Effector memory CD8-positive, alpha-beta T cell (primary cell): ENCODE measurements around the gene SRSF2.
"Not testable (repeated sequence)": the region's sequence is repeated elsewhere in the genome, so short reads cannot be mapped to it uniquely, and the experiment has no call there.

Experiments used
- ATAC-seq: fragments of 150-1000 bp; cut with Tn5 transposase; replicated peaks from 2 replicates; pipeline ENCODE4 v1.10.0; 2021; ENCODE audit warnings: mild to moderate bottlenecking, moderate library complexity
- DNase-seq, 3 experiments: peaks; one replicate each; pipeline ENCODE4 v3.0.0; 2021
- H3K27ac Mint-ChIP-seq, 2 donors: one replicate each; pipeline ENCODE4 v1.8.0; 2022; ENCODE audit warnings: mild to moderate bottlenecking in 2 of 2, mixed read lengths in 2 of 2, moderate library complexity in 2 of 2
- H3K27me3 Mint-ChIP-seq, 2 donors: one replicate each; pipeline ENCODE4 v1.8.0; 2022; ENCODE audit warnings: mixed read lengths in 2 of 2
- H3K36me3 Mint-ChIP-seq: one replicate; pipeline ENCODE4 v1.8.0; 2022; ENCODE audit warnings: mild to moderate bottlenecking, moderate library complexity, mixed read lengths; ENCODE audit not compliant: insufficient read depth
- H3K4me1 Mint-ChIP-seq, 2 donors: one replicate each; pipeline ENCODE4 v1.8.0; 2022; ENCODE audit warnings: low read depth in 2 of 2, mixed read lengths in 2 of 2
- H3K4me3 Mint-ChIP-seq, 2 donors: one replicate each; pipeline ENCODE4 v1.8.0; 2022; ENCODE audit warnings: mild to moderate bottlenecking in 2 of 2, mixed read lengths in 2 of 2, moderate library complexity in 2 of 2
- H3K9me3 Mint-ChIP-seq, 2 donors: one replicate each; pipeline ENCODE4 v1.8.0; 2022; ENCODE audit warnings: mixed read lengths in 2 of 2

Gene SRSF2

DNA sequence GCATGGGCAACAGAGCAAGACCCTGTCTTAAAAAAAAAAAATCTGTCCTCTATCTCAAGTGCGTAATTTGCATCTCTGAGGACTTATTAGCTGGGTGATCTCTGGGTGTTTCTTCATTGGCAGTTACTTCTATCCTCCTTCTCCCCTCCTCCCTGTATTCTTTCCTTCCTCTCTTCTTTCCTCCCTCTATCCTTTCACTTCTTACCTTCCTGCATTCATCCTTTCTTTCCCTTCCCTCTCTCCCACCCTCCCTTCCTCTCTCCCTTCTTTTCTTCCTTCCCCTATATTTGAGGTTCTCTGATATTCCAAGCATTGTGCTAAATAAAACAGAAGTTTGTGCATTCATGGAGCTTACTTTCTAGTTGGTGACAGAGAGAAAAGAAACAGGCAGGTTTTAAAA lies 11.5 kb upstream of the SRSF2 start:
- DNase-seq (no peak), ATAC-seq (no peak)
- peak overlapping the region in 1 of 2 donors; percentile 62 for H3K27ac Mint-ChIP-seq
- H3K4me3 Mint-ChIP-seq: no peak overlapping the region
- peaks cover 32% of the 10 kb centered on the region for H3K36me3 Mint-ChIP-seq
- H3K27me3 Mint-ChIP-seq: no peaks in the 10 kb centered on the region
- H3K9me3 Mint-ChIP-seq: no peaks in the 10 kb centered on the region
- H3K4me1 Mint-ChIP-seq: peaks cover 10 to 17% of the 10 kb centered on the region in 2 donors

DNA sequence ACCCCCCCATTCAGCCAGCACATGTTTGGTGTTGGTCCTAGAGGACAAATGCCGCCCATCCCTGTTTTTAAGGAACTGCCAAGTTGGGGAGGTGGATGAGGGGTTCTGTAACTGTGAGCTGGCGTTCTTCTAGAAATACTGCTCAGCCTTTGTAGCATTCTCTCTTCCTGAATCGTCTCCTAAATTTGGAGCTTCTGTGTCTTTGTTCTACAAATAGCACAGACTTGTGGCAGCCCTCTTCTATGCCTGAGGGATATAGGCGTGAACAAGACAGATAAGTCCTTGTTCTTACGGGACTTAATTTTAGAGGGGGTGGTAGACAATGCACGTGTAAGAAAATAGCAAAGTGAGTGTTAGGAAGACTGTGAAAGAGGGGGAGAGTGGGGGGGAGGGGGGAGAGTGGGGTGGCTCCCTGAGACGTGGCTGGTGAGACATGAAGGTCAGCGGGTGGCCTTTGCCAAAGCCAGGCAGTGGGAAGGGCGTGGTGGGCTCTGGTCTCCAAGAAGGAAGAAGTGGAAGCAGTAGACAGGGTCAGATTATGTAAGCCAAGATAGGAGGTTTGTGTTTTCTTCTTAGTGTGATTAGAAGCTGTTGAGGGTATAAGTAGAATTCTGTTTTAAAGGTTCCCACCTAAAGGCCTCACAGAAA lies 10.7 kb upstream of the SRSF2 start:
- no peak for DNase-seq
- Mint-ChIP-seq H3K27me3 (no peaks in the 10 kb centered on the region), H3K27ac (peak overlapping the region in 1 of 2 donors; percentile 62), H3K9me3 (no peaks in the 10 kb centered on the region), H3K4me1 (peaks cover 2 to 9% of the 10 kb centered on the region in 2 donors), H3K36me3 (peaks cover 35% of the 10 kb centered on the region), H3K4me3 (no peak overlapping the region)
- ATAC-seq: no peak

DNA sequence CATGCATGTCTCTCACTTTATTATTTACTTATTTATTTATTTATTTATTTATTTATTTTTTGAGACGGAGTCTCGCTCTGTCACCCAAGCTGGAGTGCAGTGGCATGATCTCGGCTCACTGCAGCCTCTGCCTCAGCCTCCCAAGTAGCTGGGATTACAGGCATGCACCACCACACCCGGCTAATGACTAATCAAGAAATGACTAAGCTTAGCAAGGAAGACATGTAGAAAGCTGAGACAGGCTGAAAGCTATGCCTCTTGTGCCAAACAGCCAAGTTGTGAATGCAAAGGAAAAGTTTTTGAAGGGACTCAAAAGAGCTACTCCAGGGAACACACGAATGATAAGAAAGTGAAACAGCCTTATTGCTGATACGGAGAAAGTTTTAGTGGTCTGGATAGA lies 8.7 kb upstream of the SRSF2 start:
- H3K9me3 Mint-ChIP-seq, H3K27ac Mint-ChIP-seq, H3K27me3 Mint-ChIP-seq, H3K4me1 Mint-ChIP-seq, H3K4me3 Mint-ChIP-seq, ATAC-seq, DNase-seq: not testable (repeated sequence)
- peaks cover 51% of the 10 kb centered on the region for H3K36me3 Mint-ChIP-seq

DNA sequence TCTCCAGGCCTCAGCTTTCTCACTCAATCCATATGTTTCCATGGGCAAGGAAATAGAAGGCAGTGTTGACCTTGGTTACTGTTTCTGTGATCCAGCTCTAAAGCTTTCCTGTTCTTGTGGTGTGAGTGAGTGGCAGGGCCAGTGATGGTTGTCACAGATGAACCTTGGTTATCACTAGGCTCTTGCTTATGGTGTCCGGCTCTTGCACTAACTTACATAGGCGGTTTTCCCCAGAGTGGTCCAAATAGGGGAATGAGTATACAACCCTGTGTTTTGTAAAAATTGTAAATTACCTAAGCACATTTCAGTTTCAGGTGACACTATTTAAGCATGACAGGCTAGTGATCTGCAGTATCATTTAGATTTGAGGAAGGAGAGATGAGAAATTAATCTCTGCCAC lies 7.6 kb upstream of the SRSF2 start:
- Mint-ChIP-seq H3K4me1 (peaks cover 0 to 3% of the 10 kb centered on the region in 2 donors), H3K27me3 (no peaks in the 10 kb centered on the region), H3K9me3 (no peaks in the 10 kb centered on the region), H3K4me3 (no peak overlapping the region), H3K36me3 (peaks cover 48% of the 10 kb centered on the region), H3K27ac (no peak overlapping the region)
- ATAC-seq (no peak), DNase-seq (no peak)

DNA sequence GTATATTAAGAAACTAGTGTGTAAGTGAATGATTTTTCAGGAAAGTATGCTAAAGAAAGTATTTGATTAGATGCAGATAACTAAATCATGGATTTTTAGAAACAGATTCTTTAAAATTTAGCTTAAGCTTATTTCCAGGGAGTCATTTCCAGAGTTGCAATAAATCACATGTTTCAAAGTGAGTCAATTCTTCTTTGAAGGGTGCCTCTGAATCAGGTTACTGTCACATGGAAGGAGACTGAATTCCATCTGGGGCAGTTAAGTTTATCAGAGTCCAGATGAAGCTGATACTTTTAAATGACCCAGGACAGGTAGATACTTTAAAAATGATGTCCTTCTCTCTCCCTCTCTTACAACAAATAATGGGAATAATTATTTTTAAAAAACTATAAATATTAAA lies 5.8 kb upstream of the SRSF2 start:
- no peaks in the 10 kb centered on the region for H3K27me3 Mint-ChIP-seq
- ATAC-seq (no peak), DNase-seq (no peak)
- no peak overlapping the region for H3K27ac Mint-ChIP-seq
- H3K4me3 Mint-ChIP-seq: no peak overlapping the region
- peaks cover 37% of the 10 kb centered on the region for H3K36me3 Mint-ChIP-seq
- no peaks in the 10 kb centered on the region for H3K9me3 Mint-ChIP-seq
- peaks cover 11 to 13% of the 10 kb centered on the region in 2 donors for H3K4me1 Mint-ChIP-seq

DNA sequence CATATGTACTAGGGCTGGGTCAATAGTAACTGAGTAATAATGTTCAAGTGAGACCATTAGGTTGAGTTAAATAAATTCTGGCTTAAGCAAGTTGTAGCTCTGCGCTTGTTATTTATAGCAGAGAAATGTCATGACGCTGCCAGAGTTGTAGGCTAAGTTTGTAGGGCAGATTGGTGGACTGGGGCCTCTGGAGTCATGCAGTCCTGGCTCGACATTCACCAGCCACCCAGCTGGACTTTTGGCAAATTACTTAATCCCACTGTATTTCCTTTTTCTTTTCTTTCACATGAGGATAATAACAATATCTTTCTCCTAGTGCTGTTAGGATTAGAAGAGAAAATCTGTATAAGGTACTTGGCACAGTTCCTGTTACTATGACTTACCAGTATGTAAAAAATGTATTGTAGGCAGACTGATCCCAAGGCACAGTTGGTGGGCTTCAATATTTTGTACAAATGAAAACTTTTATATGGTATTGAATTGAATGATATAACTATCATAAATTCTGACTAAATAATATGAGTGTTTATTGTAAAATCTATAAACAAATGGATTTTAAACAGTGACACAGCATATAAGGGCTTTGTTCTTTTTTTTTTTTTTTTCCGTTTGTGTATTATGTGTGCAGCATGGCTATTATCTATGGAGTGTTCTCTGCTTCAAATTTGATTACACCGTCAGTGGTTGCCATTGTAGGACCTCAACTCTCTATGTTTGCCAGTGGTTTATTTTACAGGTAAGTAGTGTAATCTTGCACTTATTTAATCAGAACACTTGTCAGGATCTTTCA lies 3.4 kb upstream of the SRSF2 start:
- Mint-ChIP-seq H3K9me3 (no peaks in the 10 kb centered on the region), H3K4me3 (no peak overlapping the region), H3K27ac (no peak overlapping the region), H3K27me3 (no peaks in the 10 kb centered on the region), H3K4me1 (peaks cover 17 to 21% of the 10 kb centered on the region in 2 donors), H3K36me3 (peaks cover 57% of the 10 kb centered on the region)
- no peak for DNase-seq
- no peak for ATAC-seq

DNA sequence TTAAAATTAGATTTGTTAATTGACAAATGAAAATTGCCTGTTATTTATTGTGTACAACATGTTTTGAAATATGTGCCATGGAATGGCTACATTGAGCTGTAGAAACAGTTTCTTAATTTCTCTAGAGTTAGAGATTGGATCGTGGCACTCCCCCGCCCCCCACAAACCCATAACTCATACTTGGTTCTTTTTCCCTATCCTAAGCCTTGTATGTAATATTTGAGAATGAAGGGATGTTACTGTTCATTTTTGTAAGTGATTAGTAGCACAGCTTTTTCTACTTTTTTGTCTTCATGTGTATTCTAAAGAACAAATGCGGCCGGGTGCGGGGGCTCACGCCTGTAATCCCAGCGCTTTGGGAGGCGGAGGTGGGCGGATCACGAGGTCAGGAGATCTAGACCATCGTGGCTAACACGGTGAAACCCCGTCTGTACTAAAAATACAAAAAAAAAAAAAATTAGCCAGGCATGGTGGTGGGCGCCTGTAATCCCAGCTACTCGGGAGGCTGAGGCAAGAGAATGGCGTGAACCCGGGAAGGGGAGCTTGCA lies 2.5 kb upstream of the SRSF2 start:
- not testable (repeated sequence) for ATAC-seq, H3K4me3 Mint-ChIP-seq
- H3K36me3 Mint-ChIP-seq: peaks cover 66% of the 10 kb centered on the region

DNA sequence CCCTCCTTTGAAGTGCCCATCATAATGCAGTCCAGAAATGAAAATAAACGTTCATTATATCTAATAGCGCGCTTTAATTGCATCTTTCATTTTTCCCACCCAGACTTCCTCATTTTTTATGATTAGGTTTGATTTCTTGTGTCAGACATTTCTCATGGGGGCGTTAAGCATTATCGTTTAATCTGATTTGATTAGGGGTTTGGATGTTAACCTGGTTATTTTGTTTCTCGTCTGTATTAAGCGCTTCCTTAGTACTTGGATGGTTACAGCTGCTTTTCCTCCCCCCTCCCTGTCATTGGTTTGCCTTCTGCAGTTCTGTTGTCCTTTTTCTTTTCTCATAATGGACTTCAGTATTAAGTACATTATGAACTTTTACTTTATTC lies 1.3 kb upstream of the SRSF2 start:
- Mint-ChIP-seq H3K27ac (peak overlapping the region; percentile 98 to 99), H3K36me3 (peaks cover 73% of the 10 kb centered on the region), H3K27me3 (no peaks in the 10 kb centered on the region), H3K9me3 (no peaks in the 10 kb centered on the region), H3K4me3 (peak overlapping the region; percentile 96 to 97), H3K4me1 (peaks cover 36 to 39% of the 10 kb centered on the region in 2 donors)
- ATAC-seq (no peak), DNase-seq (no peak)

More for the DNA sequence above, 2.5 kb upstream of the SRSF2 start:
- not testable (repeated sequence) for H3K9me3 Mint-ChIP-seq, H3K27ac Mint-ChIP-seq, H3K27me3 Mint-ChIP-seq, DNase-seq
- peaks cover 24 to 27% of the 10 kb centered on the region in 2 donors for H3K4me1 Mint-ChIP-seq

DNA sequence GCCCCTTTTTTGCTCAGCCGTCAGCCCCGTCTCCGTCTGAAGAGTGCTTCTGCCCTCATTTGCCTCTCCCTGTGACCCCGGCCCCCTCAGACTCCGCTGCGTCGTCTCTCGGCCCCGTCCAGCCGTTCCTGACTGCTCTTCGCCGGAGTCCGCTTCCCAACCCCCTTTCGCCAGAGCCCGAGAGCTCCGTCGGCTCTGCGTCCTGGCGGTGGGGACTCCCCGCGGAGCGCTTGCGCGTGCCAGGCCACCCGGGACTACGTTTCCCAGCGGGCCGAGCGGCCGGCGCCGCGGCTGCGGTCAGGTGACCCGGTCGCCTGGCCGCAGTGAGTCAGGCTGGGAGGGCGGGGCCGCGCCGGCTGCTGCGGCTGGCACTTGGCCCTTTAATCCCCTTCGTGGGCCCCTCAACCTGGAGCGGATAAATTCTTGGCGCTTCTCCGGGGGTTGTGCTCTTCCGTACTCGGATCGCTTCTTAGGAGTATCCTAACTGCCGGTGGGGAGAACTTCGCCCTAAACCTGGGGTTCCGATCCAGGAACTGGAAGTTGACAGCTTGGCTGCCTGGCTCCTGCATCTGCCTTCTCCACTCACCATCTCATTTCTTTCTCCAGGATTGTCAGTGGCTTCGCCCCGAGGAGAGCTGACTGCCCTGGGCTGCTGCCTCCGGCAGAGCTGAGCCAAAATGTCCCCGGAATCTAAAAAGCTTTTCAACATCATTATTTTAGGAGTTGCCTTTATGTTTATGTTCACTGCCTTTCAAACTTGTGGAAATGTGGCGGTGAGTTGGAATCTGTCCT lies 741 bp upstream of the SRSF2 start, which contains the start of gene MFSD11:
TSS of gene MFSD11 (plus strand) at position 444 of the 792 bp plus-strand sequence. CDS start at position 678, 234 bp downstream.
- peaks cover 40 to 42% of the 10 kb centered on the region in 2 donors for H3K4me1 Mint-ChIP-seq

DNA sequence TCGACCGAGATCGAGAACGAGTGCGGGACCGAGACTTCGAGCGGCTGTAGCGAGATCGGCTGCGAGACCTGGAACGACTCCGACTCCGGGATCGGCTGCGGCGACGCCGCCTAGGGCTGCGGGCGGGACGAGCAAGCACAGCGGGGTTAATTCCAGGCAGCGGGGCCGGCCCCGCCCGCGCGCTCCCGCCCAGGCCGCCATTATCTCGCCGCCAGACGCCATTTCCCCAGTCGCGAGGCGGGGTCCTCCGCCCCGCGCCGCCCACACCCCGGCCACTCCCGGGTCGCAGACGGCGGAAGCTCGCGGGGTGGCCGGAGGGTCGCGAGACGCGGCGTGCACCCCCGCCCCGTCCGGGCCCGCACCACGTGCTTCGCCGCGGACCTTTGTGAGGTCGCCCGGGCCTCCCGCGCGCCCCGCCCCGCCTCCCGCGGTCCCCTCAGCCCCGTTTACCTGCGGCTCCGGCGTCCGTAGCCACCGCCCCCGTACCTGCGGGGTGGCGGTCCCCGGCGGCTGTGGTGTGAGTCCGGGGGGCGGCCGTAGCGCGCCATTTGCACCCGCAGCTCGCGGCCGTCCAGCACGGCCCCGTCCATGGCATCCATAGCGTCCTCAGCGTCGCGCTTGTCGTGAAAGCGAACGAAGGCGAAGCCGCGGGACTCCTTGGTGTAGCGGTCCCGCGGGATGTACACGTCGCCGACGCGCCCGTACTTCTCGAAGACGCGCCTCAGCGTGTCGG lies 616 bp downstream of the SRSF2 start:
- Mint-ChIP-seq H3K27ac (peak overlapping the region; percentile 98 to 99), H3K4me3 (peak overlapping the region; percentile 96 to 97), H3K36me3 (peaks cover 73% of the 10 kb centered on the region), H3K9me3 (no peaks in the 10 kb centered on the region), H3K27me3 (no peaks in the 10 kb centered on the region), H3K4me1 (peaks cover 44 to 48% of the 10 kb centered on the region in 2 donors)
- peak; percentile 7 for ATAC-seq
- peak; percentile 39 to 46 (median 44) for DNase-seq

More for the DNA sequence above, 741 bp upstream of the SRSF2 start, which contains the start of gene MFSD11:
- H3K27me3 Mint-ChIP-seq: no peaks in the 10 kb centered on the region
- H3K36me3 Mint-ChIP-seq: peaks cover 73% of the 10 kb centered on the region
- H3K27ac Mint-ChIP-seq: peak within 1 kb of the TSS; percentile 98 to 99
- DNase-seq (peak; percentile 88 to 93 (median 91)), ATAC-seq (peak; percentile 69)
- peak within 1 kb of the TSS; percentile 96 to 97 for H3K4me3 Mint-ChIP-seq
- H3K9me3 Mint-ChIP-seq: no peaks in the 10 kb centered on the region

DNA sequence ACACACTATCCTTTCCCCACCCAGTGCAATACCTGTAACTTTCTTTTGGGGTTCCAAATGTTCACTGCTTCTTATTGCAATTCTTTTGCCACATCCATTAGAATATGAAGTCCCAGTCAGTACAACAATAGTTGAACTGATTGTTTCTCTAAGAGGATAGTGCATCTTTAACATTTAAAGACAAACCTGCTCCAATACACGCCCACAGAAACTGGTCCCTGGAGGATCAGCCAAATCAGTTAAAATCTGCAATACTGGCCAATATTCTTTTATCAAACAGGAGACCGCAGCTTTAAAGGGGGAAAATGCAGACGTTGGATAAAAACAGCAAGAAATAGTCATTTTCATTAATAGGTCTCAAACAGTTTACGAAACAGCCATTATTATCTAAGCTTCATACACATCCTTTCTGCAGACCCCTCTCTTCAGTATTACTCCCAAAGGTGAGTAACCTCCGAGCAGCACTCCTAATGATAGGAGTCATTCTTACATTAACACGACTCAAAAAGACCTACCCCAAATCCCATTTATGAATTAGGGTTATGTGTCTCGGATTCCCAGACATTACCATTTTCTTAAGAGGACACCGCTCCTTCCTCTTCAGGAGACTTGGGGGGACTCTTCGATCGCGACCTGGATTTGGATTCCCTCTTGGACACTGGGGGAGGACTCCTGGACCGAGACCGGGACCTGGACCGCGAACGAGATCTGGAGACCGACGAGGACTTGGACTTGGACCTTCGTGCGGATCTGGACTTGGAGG lies 1.4 kb downstream of the SRSF2 start:
- peak overlapping the region; percentile 96 to 97 for H3K4me3 Mint-ChIP-seq
- H3K4me1 Mint-ChIP-seq: peaks cover 44 to 49% of the 10 kb centered on the region in 2 donors
- peak overlapping the region; percentile 98 to 99 for H3K27ac Mint-ChIP-seq
- H3K9me3 Mint-ChIP-seq: no peaks in the 10 kb centered on the region
- DNase-seq: no peak
- peaks cover 78% of the 10 kb centered on the region for H3K36me3 Mint-ChIP-seq
- ATAC-seq: no peak
- no peaks in the 10 kb centered on the region for H3K27me3 Mint-ChIP-seq

DNA sequence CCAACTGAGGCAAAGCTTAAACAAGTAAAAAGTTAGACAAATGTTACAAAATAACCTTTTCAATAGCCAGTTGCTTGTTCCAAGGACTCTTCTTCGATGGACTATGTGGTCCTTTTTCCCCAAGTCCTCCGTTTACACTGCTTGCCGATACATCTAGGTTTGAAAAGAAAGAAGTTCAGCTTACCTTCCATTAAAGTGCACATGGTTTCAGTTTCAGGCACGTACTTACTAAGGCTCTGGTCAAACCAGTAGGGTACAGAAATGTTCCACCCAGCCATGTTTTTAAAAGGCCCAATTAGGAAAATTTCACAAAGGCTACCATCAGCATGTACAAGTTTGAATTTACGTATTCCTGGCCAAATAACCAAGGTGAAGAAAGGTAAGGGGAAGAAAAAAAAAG lies 2.1 kb downstream of the SRSF2 start:
- H3K4me1 Mint-ChIP-seq: peaks cover 44 to 48% of the 10 kb centered on the region in 2 donors
- no peak for ATAC-seq
- H3K4me3 Mint-ChIP-seq: peak overlapping the region; percentile 96 to 97
- H3K36me3 Mint-ChIP-seq: peaks cover 83% of the 10 kb centered on the region
- peak overlapping the region; percentile 98 to 99 for H3K27ac Mint-ChIP-seq
- no peaks in the 10 kb centered on the region for H3K9me3 Mint-ChIP-seq
- no peak for DNase-seq
- no peaks in the 10 kb centered on the region for H3K27me3 Mint-ChIP-seq
